ENCODE results near the gene FRAS1. TPM values are rescaled to one million over a fixed set of nuclear protein-coding genes. Genes with fewer than 3 reads are reported as not detected.

Gene FRAS1
- total RNA-seq, 2 experiments from 2014 or later, result 0.05 to 0.22 TPM

- no peaks in the 10 kb centered on the region for H3K9me3 Mint-ChIP-seq
- TF ChIP-seq CTCF (IDR thresholded peaks at IDR 0.05), result no peak
- ATAC-seq (no peak), DNase-seq (no peak)
- H3K36me3 Mint-ChIP-seq (ENCODE audit: low read depth), result no peaks in the 10 kb centered on the region
- no peak overlapping the region for H3K27ac Mint-ChIP-seq
- no peaks in the 10 kb centered on the region for H3K4me1 Mint-ChIP-seq (ENCODE audit: low read depth)
- ChIA-PET CTCF (interaction anchor here (2.1 kb wide), 1 partner anchor 19 kb away, joined by 5 read pairs; no protein-coding TSS in a partner anchor), POLR2A (no interaction called here)
- peaks cover 2% of the 10 kb centered on the region for H3K27me3 Mint-ChIP-seq
- no peak overlapping the region for H3K4me3 Mint-ChIP-seq
- intact Hi-C loops (cut with micrococcal nuclease), result no loop called here
These were observed 17.4 kb upstream of the FRAS1 start for GRCh38 chr4:78039678-78040077.

- H3K27ac Mint-ChIP-seq, result no peak overlapping the region
These were observed 16.7 kb upstream of the FRAS1 start for GRCh38 chr4:78040431-78040830.

GRCh38 chr4:78047366-78047765 lies 9.8 kb upstream of the FRAS1 start:
- no peak for ATAC-seq

More at GRCh38 chr4:78040431-78040830, 16.7 kb upstream of the FRAS1 start:
- H3K36me3 Mint-ChIP-seq (ENCODE audit: low read depth), result no peaks in the 10 kb centered on the region
- DNase-seq (no peak), ATAC-seq (no peak)
- H3K4me3 Mint-ChIP-seq, result no peak overlapping the region
- peaks cover 2% of the 10 kb centered on the region for H3K27me3 Mint-ChIP-seq
- intact Hi-C loops (cut with micrococcal nuclease), result no loop called here
- no peaks in the 10 kb centered on the region for H3K9me3 Mint-ChIP-seq
- H3K4me1 Mint-ChIP-seq (ENCODE audit: low read depth), result no peaks in the 10 kb centered on the region
- ChIA-PET POLR2A (interaction anchor here (1.0 kb wide), 1 partner anchor 20 kb away, joined by 3 read pairs; no protein-coding TSS in a partner anchor), CTCF (interaction anchor here (1.3 to 2.1 kb wide), 2 partner anchors 19 to 20 kb away, joined by 3 to 5 read pairs; no protein-coding TSS in a partner anchor)
- TF ChIP-seq CTCF (IDR thresholded peaks at IDR 0.05), result no peak

GRCh38 chr4:78056265-78057129 lies 626 bp upstream of the FRAS1 start:
- ATAC-seq (peak; percentile 83), DNase-seq (peak; percentile 62)
- Mint-ChIP-seq H3K4me3 (peak overlapping the region; percentile 81), H3K27ac (no peak overlapping the region), H3K36me3 (ENCODE audit: low read depth) (no peaks in the 10 kb centered on the region), H3K4me1 (ENCODE audit: low read depth) (peaks cover 27% of the 10 kb centered on the region), H3K27me3 (peaks cover 58% of the 10 kb centered on the region), H3K9me3 (no peaks in the 10 kb centered on the region)
- ChIA-PET POLR2A (interaction anchor here (0.8 kb wide), 1 partner anchor 474 kb away, joined by 3 read pairs; no protein-coding TSS in a partner anchor), CTCF (interaction anchor here (1.3 kb wide), 1 partner anchor 10 kb away, joined by 4 read pairs; no protein-coding TSS in a partner anchor)
- intact Hi-C loops (cut with micrococcal nuclease), result no loop called here
- TF ChIP-seq CTCF (IDR thresholded peaks at IDR 0.05), result no peak

More at GRCh38 chr4:78047366-78047765, 9.8 kb upstream of the FRAS1 start:
- DNase-seq, result no peak
- H3K36me3 Mint-ChIP-seq (ENCODE audit: low read depth), result no peaks in the 10 kb centered on the region
- peaks cover 2% of the 10 kb centered on the region for H3K27me3 Mint-ChIP-seq
- ChIA-PET CTCF (interaction anchor here (1.8 to 2.4 kb wide), 2 partner anchors 12 to 88 kb away, joined by 4 to 10 read pairs; no protein-coding TSS in a partner anchor), POLR2A (no interaction called here)
- H3K4me3 Mint-ChIP-seq, result no peak overlapping the region
- H3K27ac Mint-ChIP-seq, result no peak overlapping the region
- no peaks in the 10 kb centered on the region for H3K9me3 Mint-ChIP-seq
- intact Hi-C loops (cut with micrococcal nuclease), result no loop called here
- no peaks in the 10 kb centered on the region for H3K4me1 Mint-ChIP-seq (ENCODE audit: low read depth)
- TF ChIP-seq CTCF (IDR thresholded peaks at IDR 0.05), result no peak

All from activated CD8-positive, alpha-beta T cell treated with anti-CD3 and anti-CD28 coated beads for 36 hours (primary cell).